Stimulated activated naive B cell treated with anti-CD40 and anti-IgM and Interleukin-4, amounts not matched to agents 10 μg/mL and 1 μg/mL and 100 μg/mL, for 72 hours (primary cell): Measurements from ENCODE around the gene CHD2.

Source experiments
- ATAC-seq, 2 donors: fragments of 150-1000 bp; cut with Tn5 transposase; replicated peaks; 2 replicates each; pipeline ENCODE4 v1.10.0; 2021; ENCODE audit warnings: moderate library complexity in 1 of 2
- DNase-seq: peaks from one replicate; pipeline ENCODE4 v3.0.0; 2021
- H3K27ac Mint-ChIP-seq: one replicate; pipeline ENCODE4 v1.8.0; 2022; ENCODE audit warnings: mild to moderate bottlenecking, mixed read lengths
- H3K27me3 Mint-ChIP-seq, 2 donors: one replicate each; pipeline ENCODE4 v1.8.0; 2022; ENCODE audit warnings: mixed read lengths in 2 of 2
- H3K36me3 Mint-ChIP-seq, 2 donors: one replicate each; pipeline ENCODE4 v1.8.0; 2022; ENCODE audit warnings: mixed read lengths in 2 of 2, mild to moderate bottlenecking in 1 of 2
- H3K4me1 Mint-ChIP-seq, 2 donors: one replicate each; pipeline ENCODE4 v1.8.0; 2022; ENCODE audit warnings: mixed read lengths in 2 of 2, mild to moderate bottlenecking in 1 of 2
- H3K4me3 Mint-ChIP-seq, 2 donors: one replicate each; pipeline ENCODE4 v1.8.0; 2022; ENCODE audit warnings: mild to moderate bottlenecking in 2 of 2, mixed read lengths in 2 of 2, moderate library complexity in 1 of 2
- H3K9me3 Mint-ChIP-seq, 2 donors: one replicate each; pipeline ENCODE4 v1.8.0; 2022; ENCODE audit warnings: mixed read lengths in 2 of 2, mild to moderate bottlenecking in 1 of 2

The CHD2 gene

GRCh38 chr15:93067649-93068085 is 167.5 kb downstream of the CHD2 start:
- ATAC-seq (no peak), DNase-seq (no peak)
- Mint-ChIP-seq H3K27ac (no peak overlapping the region), H3K4me3 (no peak overlapping the region), H3K36me3 (no peaks in the 10 kb centered on the region), H3K27me3 (peaks cover 29 to 40% of the 10 kb centered on the region in 2 donors), H3K4me1 (peaks cover 10 to 12% of the 10 kb centered on the region in 2 donors), H3K9me3 (no peaks in the 10 kb centered on the region)

GRCh38 chr15:93068581-93069199 is 168.6 kb downstream of the CHD2 start:
- no peak for ATAC-seq
- Mint-ChIP-seq H3K36me3 (no peaks in the 10 kb centered on the region), H3K4me3 (no peak overlapping the region), H3K4me1 (peaks cover 14 to 19% of the 10 kb centered on the region in 2 donors), H3K9me3 (no peaks in the 10 kb centered on the region), H3K27ac (no peak overlapping the region), H3K27me3 (peaks cover 34 to 39% of the 10 kb centered on the region in 2 donors)
- no peak for DNase-seq

- ATAC-seq (no peak), DNase-seq (no peak)
- peaks cover 41 to 54% of the 10 kb centered on the region in 2 donors for H3K27me3 Mint-ChIP-seq
Measured at GRCh38 chr15:93070132-93070531, 170.0 kb downstream of the CHD2 start.

GRCh38 chr15:93070551-93071296 is 170.6 kb downstream of the CHD2 start:
- no peak overlapping the region for H3K4me3 Mint-ChIP-seq
- H3K27me3 Mint-ChIP-seq, result peaks cover 46 to 59% of the 10 kb centered on the region in 2 donors
- DNase-seq (no peak), ATAC-seq (no peak)
- no peak overlapping the region for H3K27ac Mint-ChIP-seq
- no peaks in the 10 kb centered on the region for H3K9me3 Mint-ChIP-seq
- H3K4me1 Mint-ChIP-seq, result peaks cover 15 to 22% of the 10 kb centered on the region in 2 donors
- no peaks in the 10 kb centered on the region for H3K36me3 Mint-ChIP-seq

More at GRCh38 chr15:93070132-93070531, 170.0 kb downstream of the CHD2 start:
- no peaks in the 10 kb centered on the region for H3K36me3 Mint-ChIP-seq
- H3K4me3 Mint-ChIP-seq, result no peak overlapping the region
- H3K4me1 Mint-ChIP-seq, result peaks cover 15 to 22% of the 10 kb centered on the region in 2 donors
- no peak overlapping the region for H3K27ac Mint-ChIP-seq
- H3K9me3 Mint-ChIP-seq, result no peaks in the 10 kb centered on the region

- no peak for ATAC-seq
- peaks cover 52 to 67% of the 10 kb centered on the region in 2 donors for H3K27me3 Mint-ChIP-seq
- peaks cover 15 to 22% of the 10 kb centered on the region in 2 donors for H3K4me1 Mint-ChIP-seq
- no peak for DNase-seq
- peak overlapping the region in 1 of 2 donors; percentile 69 for H3K4me3 Mint-ChIP-seq
- no peaks in the 10 kb centered on the region for H3K9me3 Mint-ChIP-seq
- H3K36me3 Mint-ChIP-seq, result no peaks in the 10 kb centered on the region
- H3K27ac Mint-ChIP-seq, result no peak overlapping the region
Measured at GRCh38 chr15:93071469-93071936, 171.4 kb downstream of the CHD2 start.

GRCh38 chr15:93072011-93072410 is 171.9 kb downstream of the CHD2 start:
- H3K27me3 Mint-ChIP-seq, result peaks cover 57 to 72% of the 10 kb centered on the region in 2 donors
- H3K27ac Mint-ChIP-seq, result no peak overlapping the region
- H3K4me3 Mint-ChIP-seq, result peak overlapping the region; percentile 47 to 69
- no peaks in the 10 kb centered on the region for H3K36me3 Mint-ChIP-seq
- no peaks in the 10 kb centered on the region for H3K9me3 Mint-ChIP-seq
- DNase-seq (no peak), ATAC-seq (no peak)
- H3K4me1 Mint-ChIP-seq, result peaks cover 15 to 22% of the 10 kb centered on the region in 2 donors

GRCh38 chr15:93072411-93073394 is 172.6 kb downstream of the CHD2 start:
- no peak for ATAC-seq
- peaks cover 57 to 79% of the 10 kb centered on the region in 2 donors for H3K27me3 Mint-ChIP-seq
- H3K36me3 Mint-ChIP-seq, result no peaks in the 10 kb centered on the region
- peak overlapping the region; percentile 59 to 77 for H3K4me3 Mint-ChIP-seq
- H3K4me1 Mint-ChIP-seq, result peaks cover 15 to 22% of the 10 kb centered on the region in 2 donors
- DNase-seq, result no peak
- H3K9me3 Mint-ChIP-seq, result no peaks in the 10 kb centered on the region
- no peak overlapping the region for H3K27ac Mint-ChIP-seq

- H3K27ac Mint-ChIP-seq, result no peak overlapping the region
- H3K4me1 Mint-ChIP-seq, result peaks cover 15 to 22% of the 10 kb centered on the region in 2 donors
- H3K9me3 Mint-ChIP-seq, result no peaks in the 10 kb centered on the region
- ATAC-seq, result peak in 1 of 2 donors; percentile 31
- peak overlapping the region; percentile 77 to 80 for H3K4me3 Mint-ChIP-seq
- H3K27me3 Mint-ChIP-seq, result peaks cover 57 to 79% of the 10 kb centered on the region in 2 donors
- no peaks in the 10 kb centered on the region for H3K36me3 Mint-ChIP-seq
- no peak for DNase-seq
Measured at GRCh38 chr15:93073465-93073952, 173.4 kb downstream of the CHD2 start.

- no peak for DNase-seq
- Mint-ChIP-seq H3K27me3 (peaks cover 63 to 73% of the 10 kb centered on the region in 2 donors), H3K4me1 (peaks cover 15 to 22% of the 10 kb centered on the region in 2 donors), H3K27ac (no peak overlapping the region), H3K9me3 (no peaks in the 10 kb centered on the region), H3K4me3 (no peak overlapping the region), H3K36me3 (no peaks in the 10 kb centered on the region)
- no peak for ATAC-seq
Measured at GRCh38 chr15:93074599-93074998, 174.5 kb downstream of the CHD2 start.

GRCh38 chr15:93076217-93076616 is 176.1 kb downstream of the CHD2 start:
- Mint-ChIP-seq H3K27ac (no peak overlapping the region), H3K36me3 (no peaks in the 10 kb centered on the region), H3K27me3 (peaks cover 68 to 72% of the 10 kb centered on the region in 2 donors), H3K4me3 (no peak overlapping the region), H3K9me3 (no peaks in the 10 kb centered on the region), H3K4me1 (peaks cover 15 to 22% of the 10 kb centered on the region in 2 donors)
- ATAC-seq (no peak), DNase-seq (no peak)

- H3K4me1 Mint-ChIP-seq, result peaks cover 11 to 18% of the 10 kb centered on the region in 2 donors
- no peaks in the 10 kb centered on the region for H3K36me3 Mint-ChIP-seq
- H3K9me3 Mint-ChIP-seq, result no peaks in the 10 kb centered on the region
- H3K27me3 Mint-ChIP-seq, result peaks cover 62 to 66% of the 10 kb centered on the region in 2 donors
- no peak overlapping the region for H3K4me3 Mint-ChIP-seq
- DNase-seq, result no peak
- H3K27ac Mint-ChIP-seq, result no peak overlapping the region
- no peak for ATAC-seq
Measured at GRCh38 chr15:93076875-93077274, 176.8 kb downstream of the CHD2 start.
